Eye (tissue), 1 donor: ENCODE data around the gene PFDN5.

Experiments used
- DNase-seq: peaks from one replicate; pipeline ENCODE4 v3.0.0-alpha.2; 2015

The PFDN5 gene

GRCh38 chr12:53295070-53295890 is at the start of gene PFDN5:
Gene PFDN5, plus strand, starts transcription at chr12:53295542. Its CDS starts 26 bp downstream, at chr12:53295568.
- DNase-seq = peak; percentile 91

GRCh38 chr12:53251477-53252348 is 43.6 kb upstream of the PFDN5 start:
- peak; percentile 90 for DNase-seq

- no peak for DNase-seq
These were observed 42.9 kb upstream of the PFDN5 start for GRCh38 chr12:53252349-53252916.

- DNase-seq = no peak
These were observed 42.0 kb upstream of the PFDN5 start for GRCh38 chr12:53253298-53253697.

- DNase-seq = no peak
These were observed 40.4 kb upstream of the PFDN5 start for GRCh38 chr12:53254816-53255545.

GRCh38 chr12:53255996-53256395 is 39.3 kb upstream of the PFDN5 start:
- no peak for DNase-seq

GRCh38 chr12:53258541-53259539 is 36.5 kb upstream of the PFDN5 start:
- DNase-seq = no peak

- DNase-seq = no peak
These were observed 35.5 kb upstream of the PFDN5 start for GRCh38 chr12:53259891-53260290.

GRCh38 chr12:53265783-53266182 is 29.6 kb upstream of the PFDN5 start:
- no peak for DNase-seq

- no peak for DNase-seq
These were observed 27.9 kb upstream of the PFDN5 start for GRCh38 chr12:53267306-53267998.

GRCh38 chr12:53267999-53268629 is 27.2 kb upstream of the PFDN5 start, which contains the start of gene ESPL1:
Gene ESPL1, plus strand, starts transcription at chr12:53268299. Its CDS starts 468 bp downstream, at chr12:53268767.
- DNase-seq = peak; percentile 91

- DNase-seq = no peak
These were observed 26.4 kb upstream of the PFDN5 start for GRCh38 chr12:53268630-53269562.

GRCh38 chr12:53274445-53274844 is 20.9 kb upstream of the PFDN5 start:
- DNase-seq = no peak

- DNase-seq = no peak
These were observed 18.8 kb upstream of the PFDN5 start for GRCh38 chr12:53276511-53276910.

GRCh38 chr12:53277981-53278380 is 17.4 kb upstream of the PFDN5 start:
- no peak for DNase-seq

- no peak for DNase-seq
These were observed 16.0 kb upstream of the PFDN5 start for GRCh38 chr12:53279283-53279869.

GRCh38 chr12:53279888-53280498 is 15.3 kb upstream of the PFDN5 start:
- no peak for DNase-seq

GRCh38 chr12:53286448-53286847 is 8.9 kb upstream of the PFDN5 start:
- DNase-seq = no peak
